GM12878 (cell line): Measurements from ENCODE around the gene TBCD. TPM values are rescaled to one million over a fixed set of nuclear protein-coding genes. Genes with fewer than 3 reads are reported as not detected.

Experiments used
- ATAC-seq: fragments of 200-7000 bp; cut with Tn5 transposase; 3 replicates; pipeline ENCODE4 v1.9.1; 2020; ENCODE audit warnings: mild to moderate bottlenecking, moderate library complexity
- BruUV-seq: library from RNA; stranded (reverse); fragments of 400-500 nt; replicated peaks from 2 replicates; lab custom pipeline; 2021; lab: Mats Ljungman, UMichigan
- CTCF ChIA-PET: fragments of 300-600 bp; sonication (Branson Sonifier 250); formaldehyde crosslinking; extraction: SDS; loops from one replicate; lab custom pipeline; 2021; ENCODE audit warnings: inconsistent platforms; lab: Yijun Ruan, JAX
- POLR2A ChIA-PET: fragments of 350-600 bp; formaldehyde crosslinking; extraction: SDS; loops from one replicate; lab custom pipeline; 2021; ENCODE audit warnings: inconsistent platforms; lab: Charles Lee
- RAD21 ChIA-PET: fragments of 300-600 bp; sonication (Branson Sonifier 250); formaldehyde crosslinking; loops from one replicate; lab custom pipeline; 2023; ENCODE audit warnings: antibody characterized with exemption; ENCODE audit not compliant: unreplicated experiment; lab: Charles Lee
- SMC1A ChIA-PET: fragments of 300-600 bp; sonication (Branson Sonifier 250); formaldehyde crosslinking; loops from one replicate; lab custom pipeline; 2023; ENCODE audit not compliant: unreplicated experiment, uncharacterized antibody; lab: Charles Lee
- DNase-seq: peaks from one replicate; pipeline ENCODE4 v3.0.0-alpha.2; 2011; ENCODE audit warnings: low read depth, low spot score
- FAIRE-seq: peaks from 3 replicates; lab custom pipeline; 2011; peaks lifted over from hg19 to GRCh38; lab: Jason Lieb, UNC
- H2AFZ ChIP-seq: 2 replicates; pipeline ENCODE4 v1.6.0; 2011; ENCODE audit warnings: low read depth, low read length, control low read depth; ENCODE audit not compliant: control insufficient read depth
- H3K27ac ChIP-seq: 2 replicates; pipeline ENCODE4 v1.5.1; 2011; ENCODE audit warnings: control low read depth; ENCODE audit not compliant: control insufficient read depth, insufficient read depth
- H3K27me3 ChIP-seq, 2 experiments: replicated peaks in 1 of 2; 2 replicates each; pipeline versions ENCODE4 v1.6.0 to v1.6.1; 2011; ENCODE audit warnings: low read length in 1 of 2; ENCODE audit not compliant: control insufficient read depth in 2 of 2, insufficient read depth in 2 of 2
- H3K36me3 ChIP-seq, 2 experiments: 2 replicates each; pipeline ENCODE4 v1.5.1; 2011; ENCODE audit warnings: low read length in 1 of 2; ENCODE audit not compliant: control insufficient read depth in 2 of 2, insufficient read depth in 2 of 2
- H3K4me1 ChIP-seq: 2 replicates; pipeline ENCODE4 v1.6.1; 2011; ENCODE audit warnings: mild to moderate bottlenecking, low read length, moderate library complexity, mixed read lengths; ENCODE audit not compliant: control insufficient read depth, insufficient read depth
- H3K4me2 ChIP-seq: 2 replicates; pipeline ENCODE4 v1.6.0; 2011; ENCODE audit warnings: control low read depth; ENCODE audit not compliant: control insufficient read depth, insufficient read depth
- H3K4me3 ChIP-seq: fragments of 200-600 bp; sonication (generic); 2 replicates; pipeline ENCODE4 v1.5.1; 2016
- H3K79me2 ChIP-seq: 2 replicates; pipeline ENCODE4 v1.6.0; 2011; ENCODE audit warnings: low read length; ENCODE audit not compliant: control insufficient read depth, insufficient read depth
- H3K9ac ChIP-seq: 2 replicates; pipeline ENCODE4 v1.8.0; 2011; ENCODE audit warnings: low read length, control low read depth, mixed read lengths; ENCODE audit not compliant: control insufficient read depth, insufficient read depth
- H3K9me3 ChIP-seq: replicated peaks from 3 replicates; pipeline ENCODE4 v1.5.1; 2011; ENCODE audit warnings: mild to moderate bottlenecking, low read length; ENCODE audit not compliant: control insufficient read depth, insufficient read depth
- H4K20me1 ChIP-seq: 2 replicates; pipeline ENCODE4 v1.6.0; 2011; ENCODE audit not compliant: control insufficient read depth, insufficient read depth
- CHD2 ChIP-seq: IDR thresholded peaks from 2 replicates; pipeline ENCODE4 v1.6.1; 2011; ENCODE audit warnings: low read depth, low read length, improper control_type of control experiment, borderline replicate concordance
- CTCF ChIP-seq, 3 experiments: IDR thresholded peaks in 2 of 3; conservative IDR thresholded peaks in 1 of 3; 2 replicates each; pipeline ENCODE4 v1.5.1; 2011; ENCODE audit warnings: low read depth in 3 of 3, low read length in 3 of 3, mild to moderate bottlenecking in 3 of 3, control low read depth in 2 of 3, moderate library complexity in 2 of 3, inconsistent platforms in 1 of 3, mixed read lengths in 1 of 3; ENCODE audit not compliant: control insufficient read depth in 2 of 3, insufficient read depth in 1 of 3; ENCODE audit errors: extremely low read depth in 1 of 3
- EP300 ChIP-seq, 2 experiments: fragments of 150-350 bp in 1 of 2; IDR thresholded peaks; 2 replicates each; pipeline ENCODE4 v1.6.1; 2011 to 2012; ENCODE audit warnings: low read depth in 2 of 2, low read length in 2 of 2, borderline replicate concordance in 1 of 2, improper control_type of control experiment in 1 of 2, inconsistent platforms in 1 of 2; ENCODE audit not compliant: control insufficient read depth in 1 of 2
- IRF5 ChIP-seq: fragments of 450-650 bp; IDR thresholded peaks from 2 replicates; pipeline ENCODE4 v1.6.1; 2017; ENCODE audit warnings: borderline replicate concordance
- KAT2A ChIP-seq: conservative IDR thresholded peaks from 2 replicates; pipeline ENCODE4 v1.6.1; 2011; ENCODE audit warnings: low read depth, low read length; ENCODE audit not compliant: control insufficient read depth
- NR2C1 ChIP-seq: fragments of 450-650 bp; IDR thresholded peaks from 2 replicates; pipeline ENCODE4 v1.6.1; 2017; ENCODE audit warnings: antibody characterized with exemption, mild to moderate bottlenecking, moderate library complexity
- RFX5 ChIP-seq: IDR thresholded peaks from 2 replicates; pipeline ENCODE4 v1.6.1; 2011; ENCODE audit warnings: low read depth, low read length, improper control_type of control experiment
- SMARCA5 ChIP-seq: fragments of 450-650 bp; IDR thresholded peaks from 2 replicates; pipeline ENCODE4 v1.6.1; 2017; ENCODE audit warnings: mild to moderate bottlenecking
- ZBTB40 ChIP-seq: fragments of 450-650 bp; IDR thresholded peaks from 2 replicates; pipeline ENCODE4 v1.6.1; 2016; ENCODE audit warnings: mild to moderate bottlenecking, moderate library complexity, borderline replicate concordance
- ZNF384 ChIP-seq: IDR thresholded peaks from 2 replicates; pipeline ENCODE4 v1.6.1; 2012; ENCODE audit warnings: low read depth, mild to moderate bottlenecking, low read length, improper control_type of control experiment, borderline replicate concordance
- ZNF592 ChIP-seq: fragments of 450-650 bp; IDR thresholded peaks from 2 replicates; pipeline ENCODE4 v1.6.1; 2017; ENCODE audit warnings: mild to moderate bottlenecking, moderate library complexity
- WGBS: methylation state at CpG from one replicate; pipeline ENCODE4 v1.1.6; 2016; ENCODE audit warnings: low lambda C conversion rate; ENCODE audit not compliant: insufficient replicate concordance, insufficient coverage; ENCODE audit errors: missing lambda C conversion rate; 5-methylcytosine and 5-hydroxymethylcytosine counted together
- in situ Hi-C: fragments of 300-500 bp; cut with MboI; formaldehyde crosslinking; loops from 9 replicates; pipeline ENCODE4 v1.14.3; 2018; ENCODE audit warnings: mixed read lengths
- intact Hi-C: fragments of 100-400 bp; cut with micrococcal nuclease; formaldehyde crosslinking; loops from one replicate; pipeline ENCODE4 v1.14.2; 2022; ENCODE audit not compliant: unreplicated experiment
- polyA plus RNA-seq, 11 experiments: library from polyadenylated mRNA; depleted of rRNA in 4 of 11; unstranded in 6 of 11; stranded (reverse) in 5 of 11; fragments of >200 nt; fragmentation: Nextera tagmentation in 4 of 11; fragmentation: Illumina TruSeq in 1 of 11; extraction: Ambion mirVana in 4 of 11; extraction: Trizol in 1 of 11; gene quantifications; 1 replicate in 1 of 11; 2 replicates in 10 of 11; pipeline versions ENCODE4 v1.2.1 to v1.2.3, GENCODE V29; 2011 to 2016; ENCODE audit warnings: inconsistent platforms in 2 of 11, missing spikeins in 2 of 11, low read depth in 1 of 11
- total RNA-seq, 4 experiments: library from RNA; depleted of rRNA in 3 of 4; stranded (reverse); fragments of >200 nt in 3 of 4; fragmentation: Illumina TruSeq in 1 of 4; extraction: Trizol in 1 of 4; gene quantifications; 2 replicates each; pipeline versions ENCODE4 v1.2.1 to v1.2.3, GENCODE V29; 2013 to 2021

TBCD gene
- total and polyA plus RNA-seq, 10 of the 15 experiments (the other 5 are each of a cell fraction or from before 2014, with no cell fraction given) = 10.3 to 114 (median 52.4) TPM

- Histone ChIP-seq H3K4me1 (no peaks in the 10 kb centered on the region), H3K9me3 (no peaks in the 10 kb centered on the region), H3K4me3 (no peak overlapping the region), H3K79me2 (no peaks in the 10 kb centered on the region), H3K9ac (no peak overlapping the region), H3K27ac (no peak overlapping the region), H2AFZ (no peak overlapping the region), H3K27me3 (no peaks in the 10 kb centered on the region), H3K4me2 (no peak overlapping the region), H4K20me1 (no peaks in the 10 kb centered on the region), H3K36me3 (peaks cover 0 to 5% of the 10 kb centered on the region in 2 experiments; a peak in 2 of 4 replicates)
- DNase-seq (no peak), FAIRE-seq (no peak), ATAC-seq (no peak)
- BruUV-seq = no TSS peak
- intact Hi-C loops (no loop called here), in situ Hi-C loops (no loop called here)
- POLR2A ChIA-PET = no interaction called here
- 95% methylated on average over 18 of the region's 21 CpGs for WGBS
- RAD21 ChIA-PET = no interaction called here
- CTCF ChIA-PET = no interaction called here
- SMC1A ChIA-PET = no interaction called here
- no peak for TF ChIP-seq ZNF384
- TF ChIP-seq SMARCA5 = no peak
- TF ChIP-seq ZBTB40 = no peak
- TF ChIP-seq IRF5 = no peak
- no peak for TF ChIP-seq NR2C1
- TF ChIP-seq RFX5 = no peak
- no peak for TF ChIP-seq CHD2
- TF ChIP-seq EP300 (IDR thresholded peaks at IDR 0.05; ENCODE audit: borderline replicate concordance in 1 of 2, control insufficient read depth in 1 of 2, low read depth in 2 of 2, low read length in 2 of 2) = no peak
- TF ChIP-seq KAT2A = no peak
- no peak for TF ChIP-seq ZNF592
- no peak for TF ChIP-seq CTCF (IDR thresholded peaks at IDR 0.05 in 2 of 3, conservative IDR thresholded peaks at IDR 0.05 in 1 of 3; ENCODE audit: control insufficient read depth in 2 of 3, extremely low read depth in 1 of 3, insufficient read depth in 1 of 3, low read depth in 3 of 3, low read length in 3 of 3)
Observed at GRCh38 chr17:82806645-82807044, 54.8 kb downstream of the TBCD start.
